Lung (tissue), 12 donors: ENCODE results near the gene AEN. TPM values are rescaled to one million over a fixed set of nuclear protein-coding genes. Genes with fewer than 3 reads are reported as not detected.

Experiments used
- ATAC-seq: fragments of 200-7000 bp; cut with Tn5 transposase; one replicate; pipeline ENCODE4 v1.9.1; 2020; ENCODE audit warnings: moderate number of reproducible peaks; ENCODE audit not compliant: insufficient read depth, low FRiP score
- DNase-seq, 3 donors: peaks; one replicate each; pipeline ENCODE4 v3.0.0-alpha.2; 2013 to 2017
- H3K27ac ChIP-seq, 2 donors: one replicate each; pipeline ENCODE4 v1.5.1; 2013; ENCODE audit warnings: mild to moderate bottlenecking in 2 of 2, moderate library complexity in 2 of 2, control low read depth in 1 of 2, inconsistent platforms in 1 of 2, low read depth in 1 of 2, low read length in 1 of 2
- H3K27me3 ChIP-seq, 3 donors: one replicate each; pipeline ENCODE4 v1.5.1; 2013; ENCODE audit warnings: low read length in 2 of 3; ENCODE audit not compliant: control insufficient read depth in 3 of 3, insufficient read depth in 3 of 3
- H3K36me3 ChIP-seq, 4 donors: one replicate each; pipeline ENCODE4 v1.5.1; 2013; ENCODE audit warnings: low read length in 4 of 4, mild to moderate bottlenecking in 1 of 4, moderate library complexity in 1 of 4; ENCODE audit not compliant: control insufficient read depth in 4 of 4, insufficient read depth in 4 of 4
- H3K4me1 ChIP-seq, 5 donors: one replicate each; pipeline ENCODE4 v1.5.1; 2013; ENCODE audit warnings: low read length in 5 of 5, mild to moderate bottlenecking in 2 of 5, moderate library complexity in 1 of 5; ENCODE audit not compliant: control insufficient read depth in 5 of 5, insufficient read depth in 5 of 5
- H3K4me3 ChIP-seq: one replicate; pipeline ENCODE4 v1.5.1; 2013; ENCODE audit warnings: mild to moderate bottlenecking, control low read depth, moderate library complexity
- H3K9ac ChIP-seq, 2 donors: one replicate each; pipeline ENCODE4 v1.5.1; 2013; ENCODE audit warnings: low read length in 2 of 2, control low read depth in 1 of 2; ENCODE audit not compliant: insufficient read depth in 1 of 2
- H3K9me3 ChIP-seq, 4 donors: one replicate each; pipeline ENCODE4 v1.5.1; 2013; ENCODE audit warnings: low read length in 3 of 4, mild to moderate bottlenecking in 1 of 4, moderate library complexity in 1 of 4; ENCODE audit not compliant: control insufficient read depth in 4 of 4, insufficient read depth in 3 of 4
- CTCF ChIP-seq: IDR thresholded peaks from 2 replicates; pipeline ENCODE4 v1.5.1; 2012; ENCODE audit warnings: mild to moderate bottlenecking; ENCODE audit errors: control extremely low read depth, extremely low read depth
- WGBS, 2 donors: extraction: QIAGEN DNeasy Blood & Tissue Kit; methylation state at CpG; one replicate each; pipeline ENCODE4 v1.1.7; 2013; 5-methylcytosine and 5-hydroxymethylcytosine counted together
- polyA plus RNA-seq, 2 donors: library from polyadenylated mRNA; stranded (reverse); fragments of 200-250 nt; gene quantifications; one replicate each; pipeline ENCODE4 v1.2.1, GENCODE V29; 2013
- total RNA-seq, 2 donors: library from RNA; depleted of rRNA in 1 of 2; stranded (reverse); fragments of >200 nt in 1 of 2; gene quantifications; one replicate each; pipeline ENCODE4 v1.2.1, GENCODE V29; 2014 to 2021
- donor health status: control.
- donor health status: control.
- donor health status: Bipolar disorder and iron deficiency.
- donor health status: healthy.
- donor health status: DM: yes; HTN: yes; CAD: no.

AEN gene
- total and polyA plus RNA-seq, 4 donors = 4.2 to 15.4 (median 13.4) TPM

GRCh38 chr15:88615303-88616107 is 5.6 kb upstream of the AEN start:
- no peak for TF ChIP-seq CTCF
- ATAC-seq = no peak
- WGBS, 2 donors = 75 to 80% methylated on average over 11 of the region's 11 CpGs

GRCh38 chr15:88616240-88616639 is 4.9 kb upstream of the AEN start:
- no peak for TF ChIP-seq CTCF
- 89% methylated on average over 4 of the region's 4 CpGs for WGBS, 2 donors
- DNase-seq = no peak
- Histone ChIP-seq H3K4me3 (no peak overlapping the region), H3K9ac (no peak overlapping the region), H3K36me3 (no peaks in the 10 kb centered on the region), H3K27me3 (peaks cover 0 to 8% (median 0%) of the 10 kb centered on the region in 3 donors), H3K9me3 (no peaks in the 10 kb centered on the region), H3K4me1 (peaks cover 0 to 4% (median 0%) of the 10 kb centered on the region in 5 donors), H3K27ac (no peak overlapping the region)
- ATAC-seq = no peak

More at GRCh38 chr15:88615303-88616107, 5.6 kb upstream of the AEN start:
- no peak overlapping the region for H3K9ac ChIP-seq
- H3K27me3 ChIP-seq = peaks cover 0 to 10% (median 0%) of the 10 kb centered on the region in 3 donors
- H3K4me3 ChIP-seq = no peak overlapping the region
- H3K36me3 ChIP-seq = no peaks in the 10 kb centered on the region
- H3K9me3 ChIP-seq = peaks cover 0 to 2% (median 0%) of the 10 kb centered on the region in 4 donors
- no peaks in the 10 kb centered on the region for H3K4me1 ChIP-seq
- H3K27ac ChIP-seq = no peak overlapping the region
- DNase-seq = no peak

GRCh38 chr15:88617031-88617722 is 4.0 kb upstream of the AEN start:
- Histone ChIP-seq H3K27ac (no peak overlapping the region), H3K4me3 (no peak overlapping the region), H3K36me3 (no peaks in the 10 kb centered on the region), H3K4me1 (peaks cover 0 to 12% (median 4%) of the 10 kb centered on the region in 5 donors), H3K27me3 (peaks cover 0 to 6% (median 0%) of the 10 kb centered on the region in 3 donors), H3K9me3 (no peaks in the 10 kb centered on the region), H3K9ac (no peak overlapping the region)
- TF ChIP-seq CTCF = no peak
- DNase-seq (no peak), ATAC-seq (no peak)
- WGBS, 2 donors = 91 to 94% methylated on average over 10 of the region's 10 CpGs
